Psoas muscle (tissue), 8 donors: ENCODE results near the gene TSHR. TPM values are rescaled to one million over a fixed set of nuclear protein-coding genes. Genes with fewer than 3 reads are reported as not detected.

Experiments
- ATAC-seq, 4 donors: fragments of 200-7000 bp; cut with Tn5 transposase; one replicate each; pipeline ENCODE4 v1.9.1; 2020; ENCODE audit warnings: moderate library complexity in 3 of 4, mild to moderate bottlenecking in 2 of 4
- DNase-seq, 2 donors: peaks; one replicate each; pipeline ENCODE4 v3.0.0-alpha.2; 2020
- H3K27ac ChIP-seq: fragments of 200-600 bp; one replicate; pipeline ENCODE4 v1.8.0; 2022
- H3K27me3 ChIP-seq, 3 donors: fragments of 200-600 bp in 1 of 3; one replicate each; pipeline versions ENCODE4 v1.6.1 to v1.8.0; 2013 to 2022; ENCODE audit warnings: low read length in 2 of 3, mild to moderate bottlenecking in 2 of 3, moderate library complexity in 1 of 3; ENCODE audit not compliant: insufficient read depth in 3 of 3
- H3K36me3 ChIP-seq, 2 donors: fragments of 200-600 bp in 1 of 2; one replicate each; pipeline versions ENCODE4 v1.6.1 to v1.8.0; 2013 to 2022; ENCODE audit warnings: low read depth in 1 of 2, mild to moderate bottlenecking in 1 of 2, moderate library complexity in 1 of 2; ENCODE audit not compliant: insufficient read depth in 1 of 2
- H3K4me1 ChIP-seq: fragments of 200-600 bp; one replicate; pipeline ENCODE4 v1.8.0; 2022
- H3K4me3 ChIP-seq: fragments of 200-600 bp; one replicate; pipeline ENCODE4 v1.8.0; 2022; ENCODE audit warnings: mild to moderate bottlenecking
- H3K9me3 ChIP-seq: fragments of 200-600 bp; one replicate; pipeline ENCODE4 v1.8.0; 2022
- CTCF ChIP-seq: fragments of 200-600 bp; IDR thresholded peaks from one replicate; pipeline ENCODE4 v1.8.0; 2022; ENCODE audit warnings: antibody characterized with exemption
- WGBS, 3 donors: extraction: QIAGEN DNeasy Blood & Tissue Kit; methylation state at CpG; one replicate each; pipeline versions ENCODE4 v1.1.6 to v1.1.7; 2013; 5-methylcytosine and 5-hydroxymethylcytosine counted together
- intact Hi-C, 2 donors: fragments of 100-400 bp; cut with DNase I; formaldehyde crosslinking; loops; one replicate each; pipeline versions ENCODE4 v1.11.0 to v1.14.2; 2022
- polyA plus RNA-seq, 3 donors: library from polyadenylated mRNA; stranded (reverse); fragments of 200-250 nt; gene quantifications; one replicate each; pipeline ENCODE4 v1.2.3, GENCODE V29; 2013
- total RNA-seq, 4 donors: library from RNA; stranded (reverse); fragmentation: NEBNext Ultra II Directional in 2 of 4; extraction: Animal tissue kit (Norgen Biotek cat#: 25700) in 2 of 4; gene quantifications; one replicate each; pipeline versions ENCODE4 v1.2.1 to v1.2.4, GENCODE V29; 2021 to 2023
- donor health status: healthy with polysubstance abuse.
- donor health status: DM: no; HTN: no; CAD: no; lungs with moderate emphysema.
- donor health status: Bipolar disorder and iron deficiency.
- donor health status: healthy.
- donor health status: DM: yes; HTN: yes; CAD: no.
- donor health status: DM: no; HTN: no; CAD: no.
- donor health status: DM: no; HTN: no; CAD: no.
- donor health status: DM: yes; HTN: yes; CAD: no.

Gene TSHR
- total and polyA plus RNA-seq, 7 donors: 0.01 to 0.60 (median 0.12) TPM; not detected in 2

GRCh38 chr14:80941241-80942185 lies 13.9 kb upstream of the TSHR start, which contains the start of gene CEP128:
CEP128 (minus strand) TSS chr14:80941738.
- intact Hi-C loops: no loop called here
- Histone ChIP-seq H3K9me3 (no peaks in the 10 kb centered on the region), H3K4me1 (peaks cover 10% of the 10 kb centered on the region), H3K4me3 (peak within 1 kb of the TSS; percentile 82), H3K27ac (peak within 1 kb of the TSS; percentile 64), H3K27me3 (no peaks in the 10 kb centered on the region), H3K36me3 (no peaks in the 10 kb centered on the region)
- no peak for TF ChIP-seq CTCF
- DNase-seq (peak; percentile 96 to 97), ATAC-seq (peak; percentile 99 to 100 (median 100))
- WGBS, 3 donors: 1% methylated on average over 39 to 40 of the region's 40 CpGs

GRCh38 chr14:80942191-80942600 lies 13.2 kb upstream of the TSHR start:
- Histone ChIP-seq H3K27ac (peak overlapping the region; percentile 64), H3K36me3 (no peaks in the 10 kb centered on the region), H3K9me3 (no peaks in the 10 kb centered on the region), H3K4me3 (peak overlapping the region; percentile 82), H3K4me1 (peaks cover 10% of the 10 kb centered on the region), H3K27me3 (no peaks in the 10 kb centered on the region)
- DNase-seq (no peak), ATAC-seq (peak in 2 of 4 donors; percentile 31 to 49)
- no peak for TF ChIP-seq CTCF
- intact Hi-C loops: no loop called here
- 20 to 41% (median 26%) methylated on average over 5 of the region's 5 CpGs for WGBS, 3 donors

GRCh38 chr14:80944861-80945617 lies 10.4 kb upstream of the TSHR start:
- intact Hi-C loops: no loop called here
- 87 to 91% (median 89%) methylated on average over 5 of the region's 5 CpGs for WGBS, 3 donors

GRCh38 chr14:80946187-80946586 lies 9.2 kb upstream of the TSHR start:
- H3K27me3 ChIP-seq: no peaks in the 10 kb centered on the region
- TF ChIP-seq CTCF: no peak
- H3K36me3 ChIP-seq: no peaks in the 10 kb centered on the region
- no peak for DNase-seq
- ATAC-seq: no peak
- H3K9me3 ChIP-seq: no peaks in the 10 kb centered on the region
- H3K4me1 ChIP-seq: peaks cover 5% of the 10 kb centered on the region
- H3K4me3 ChIP-seq: no peak overlapping the region
- WGBS, 3 donors: 80 to 90% (median 89%) methylated on average over 1 of the region's 1 CpG
- H3K27ac ChIP-seq: no peak overlapping the region
- intact Hi-C loops: no loop called here

More at GRCh38 chr14:80944861-80945617, 10.4 kb upstream of the TSHR start:
- ATAC-seq (no peak), DNase-seq (no peak)
- H3K36me3 ChIP-seq: no peaks in the 10 kb centered on the region
- no peak for TF ChIP-seq CTCF
- H3K4me3 ChIP-seq: no peak overlapping the region
- H3K4me1 ChIP-seq: peaks cover 10% of the 10 kb centered on the region
- H3K27ac ChIP-seq: no peak overlapping the region
- no peaks in the 10 kb centered on the region for H3K27me3 ChIP-seq
- no peaks in the 10 kb centered on the region for H3K9me3 ChIP-seq
